Right lobe of liver (tissue), 6 donors: ENCODE measurements around the gene BBLN. TPM values are rescaled to one million over a fixed set of nuclear protein-coding genes. Genes with fewer than 3 reads are reported as not detected.
A peak's percentile ranks its signal among the peaks of the same experiment; 100 is the strongest.
"Not testable (repeated sequence)": the region's sequence is repeated elsewhere in the genome, so short reads cannot be mapped to it uniquely, and the experiment has no call there.

Experiments
- ATAC-seq, 4 donors: fragments of 200-7000 bp; cut with Tn5 transposase; one replicate each; pipeline ENCODE4 v1.9.1; 2020; ENCODE audit warnings: mild to moderate bottlenecking in 4 of 4, moderate library complexity in 4 of 4
- DNase-seq, 3 donors: peaks; one replicate each; pipeline ENCODE4 v3.0.0-alpha.2; 2020
- H3K27ac ChIP-seq, 3 donors: fragments of 200-600 bp; one replicate each; pipeline ENCODE4 v1.8.0; 2022
- H3K27me3 ChIP-seq, 2 donors: fragments of 200-600 bp; one replicate each; pipeline ENCODE4 v1.8.0; 2022
- H3K36me3 ChIP-seq, 4 donors: fragments of 200-600 bp; sonication (generic) in 1 of 4; one replicate each; pipeline versions ENCODE4 v1.5.1 to v1.8.0; 2017 to 2022; ENCODE audit warnings: control low read depth in 1 of 4
- H3K4me1 ChIP-seq, 4 donors: fragments of 200-600 bp; sonication (generic) in 1 of 4; one replicate each; pipeline versions ENCODE4 v1.5.1 to v1.8.0; 2017 to 2022; ENCODE audit warnings: control low read depth in 1 of 4
- H3K4me3 ChIP-seq, 3 donors: fragments of 200-600 bp; one replicate each; pipeline ENCODE4 v1.8.0; 2022
- H3K9me3 ChIP-seq, 4 donors: fragments of 200-600 bp; sonication (generic) in 1 of 4; one replicate each; pipeline versions ENCODE4 v1.5.1 to v1.8.0; 2017 to 2022; ENCODE audit warnings: control low read depth in 1 of 4
- POLR2A ChIP-seq: fragments of 450-650 bp; IDR thresholded peaks from one replicate; pipeline ENCODE4 v1.6.1; 2017; ENCODE audit warnings: antibody characterized with exemption, mild to moderate bottlenecking
- WGBS: methylation state at CpG from one replicate; pipeline ENCODE4 v1.1.6; 2018; ENCODE audit warnings: low coverage, low lambda C conversion rate; ENCODE audit not compliant: insufficient coverage; ENCODE audit errors: missing lambda C conversion rate; 5-methylcytosine and 5-hydroxymethylcytosine counted together
- intact Hi-C, 2 donors: fragments of 100-400 bp; cut with DNase I; formaldehyde crosslinking; loops; one replicate each; pipeline versions ENCODE4 v1.11.2 to v1.14.1; 2022
- total RNA-seq, 6 experiments: library from RNA; depleted of rRNA in 2 of 6; stranded (reverse); fragments of >200 nt in 2 of 6; fragmentation: NEBNext Ultra II Directional in 3 of 6; extraction: Animal tissue kit (Norgen Biotek cat#: 25700) in 3 of 6; gene quantifications; one replicate each; pipeline versions ENCODE4 v1.1.0 to v1.2.4, GENCODE V29; 2016 to 2023
- TF ChIP-seq, protein P1 (sequence below), 4 donors: fragments of 200-600 bp in 3 of 4; fragments of 450-650 bp in 1 of 4; IDR thresholded peaks; one replicate each; pipeline versions ENCODE4 v1.5.1 to v1.8.0; 2016 to 2022; ENCODE audit warnings: antibody characterized with exemption in 4 of 4, mild to moderate bottlenecking in 2 of 4
- donor health status: DM: no; HTN: yes; CAD: no.
- donor health status: DM: no; HTN: no; CAD: no.
- donor health status: DM: no; HTN: no; CAD: no.
- donor health status: DM: no; HTN: yes; CAD: no.
- donor health status: DM: no; HTN: yes; CAD: no.

Gene BBLN
- total RNA-seq, 6 experiments from 2014 or later = 13.5 to 192 (median 17.7) TPM

DNA sequence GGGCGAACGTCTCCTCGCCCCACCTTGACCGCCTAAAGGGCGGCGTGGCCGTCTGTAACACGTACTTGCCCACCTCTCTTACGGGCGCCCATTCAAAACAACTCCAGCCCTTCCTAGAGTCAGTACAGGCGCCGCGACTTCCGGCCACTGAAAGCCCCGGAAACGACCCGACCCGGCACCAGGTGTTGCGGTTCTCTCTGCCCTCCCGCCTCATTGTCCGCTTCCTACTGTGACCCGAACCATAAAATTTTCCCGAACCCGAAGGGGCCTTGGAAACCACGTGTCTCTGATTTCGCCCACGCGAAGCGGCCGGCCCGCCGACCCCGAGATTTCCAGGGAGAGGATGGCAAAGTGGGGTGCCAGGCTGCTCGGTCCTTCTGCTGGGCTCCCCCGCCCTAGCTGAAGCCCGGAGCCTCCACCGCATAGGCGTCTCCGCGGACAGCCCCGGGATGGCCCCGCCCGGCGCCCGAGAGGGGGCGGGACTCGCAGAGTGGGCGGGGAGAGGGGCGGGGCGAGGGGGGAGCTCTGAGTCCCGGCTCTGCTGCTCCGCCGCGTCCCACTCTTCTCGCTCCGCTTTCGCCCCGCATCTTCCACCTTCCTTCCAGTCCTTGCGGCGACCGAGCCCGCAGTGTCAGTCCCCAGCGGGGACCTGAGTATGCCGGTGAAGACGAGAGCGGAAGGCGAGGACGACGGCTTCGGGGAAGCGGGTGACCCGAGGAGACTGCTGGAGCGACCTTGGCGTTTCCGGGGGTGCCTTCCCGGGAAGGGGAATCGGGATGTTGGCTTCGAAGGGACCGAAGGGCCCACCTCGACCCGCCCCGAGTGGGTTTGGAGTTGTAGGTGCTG is 31.9 kb upstream of the BBLN start:
- ATAC-seq = peak; percentile 84 to 89 (median 87)
- intact Hi-C loops = no loop called here
- peak; percentile 85 to 90 (median 87) for DNase-seq
- peak overlapping the region; percentile 91 to 94 (median 93) for H3K27ac ChIP-seq
- TF ChIP-seq POLR2A = peak; percentile 14
- TF ChIP-seq, protein P1, sequence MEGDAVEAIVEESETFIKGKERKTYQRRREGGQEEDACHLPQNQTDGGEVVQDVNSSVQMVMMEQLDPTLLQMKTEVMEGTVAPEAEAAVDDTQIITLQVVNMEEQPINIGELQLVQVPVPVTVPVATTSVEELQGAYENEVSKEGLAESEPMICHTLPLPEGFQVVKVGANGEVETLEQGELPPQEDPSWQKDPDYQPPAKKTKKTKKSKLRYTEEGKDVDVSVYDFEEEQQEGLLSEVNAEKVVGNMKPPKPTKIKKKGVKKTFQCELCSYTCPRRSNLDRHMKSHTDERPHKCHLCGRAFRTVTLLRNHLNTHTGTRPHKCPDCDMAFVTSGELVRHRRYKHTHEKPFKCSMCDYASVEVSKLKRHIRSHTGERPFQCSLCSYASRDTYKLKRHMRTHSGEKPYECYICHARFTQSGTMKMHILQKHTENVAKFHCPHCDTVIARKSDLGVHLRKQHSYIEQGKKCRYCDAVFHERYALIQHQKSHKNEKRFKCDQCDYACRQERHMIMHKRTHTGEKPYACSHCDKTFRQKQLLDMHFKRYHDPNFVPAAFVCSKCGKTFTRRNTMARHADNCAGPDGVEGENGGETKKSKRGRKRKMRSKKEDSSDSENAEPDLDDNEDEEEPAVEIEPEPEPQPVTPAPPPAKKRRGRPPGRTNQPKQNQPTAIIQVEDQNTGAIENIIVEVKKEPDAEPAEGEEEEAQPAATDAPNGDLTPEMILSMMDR (IDR thresholded peaks at IDR 0.05) = no peak
- H3K27me3 ChIP-seq = no peaks in the 10 kb centered on the region
- 2% methylated on average over 24 of the region's 82 CpGs for WGBS
- peak overlapping the region; percentile 94 to 99 (median 97) for H3K4me3 ChIP-seq
- peaks cover 0 to 22% (median 11%) of the 10 kb centered on the region in 4 donors for H3K4me1 ChIP-seq
- peaks cover 0 to 8% (median 1%) of the 10 kb centered on the region in 4 donors for H3K36me3 ChIP-seq
- no peaks in the 10 kb centered on the region for H3K9me3 ChIP-seq

DNA sequence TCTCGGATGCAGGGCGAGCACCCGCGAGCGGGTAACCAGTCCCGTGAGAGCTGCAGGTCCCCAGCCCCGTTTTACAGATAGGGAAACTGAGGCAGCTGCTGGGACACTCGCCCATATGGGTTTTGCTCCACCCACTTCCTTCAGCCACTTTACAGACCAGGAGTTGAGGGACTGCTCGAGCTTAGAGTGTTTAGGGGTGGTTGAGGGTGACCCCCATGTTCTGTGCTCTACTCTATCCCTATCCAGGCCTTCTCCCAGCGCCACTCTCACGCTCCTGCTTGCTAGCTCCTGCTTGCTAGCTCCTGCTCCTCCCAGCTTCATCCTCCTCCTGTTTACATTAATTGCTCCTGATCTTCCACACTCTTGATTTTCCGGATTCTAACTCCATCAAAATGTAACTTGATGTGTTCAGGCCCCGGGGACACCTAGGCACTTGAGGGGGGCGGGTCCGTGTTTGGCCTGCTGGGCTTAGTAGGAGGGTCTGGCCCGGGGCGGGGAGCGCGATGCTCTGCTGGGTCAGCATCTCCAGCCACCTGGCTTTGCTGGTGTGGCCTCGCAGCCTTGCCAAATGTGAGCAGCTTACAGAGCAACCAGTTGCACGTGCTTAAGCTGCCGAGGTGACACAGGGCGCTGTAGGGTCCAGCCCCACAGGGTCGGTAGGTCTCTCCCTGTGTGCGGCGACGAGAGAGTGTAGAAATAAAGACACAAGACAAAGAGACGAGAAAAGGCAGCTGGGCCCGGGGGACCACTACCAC is 31.1 kb upstream of the BBLN start:
- DNase-seq (peak in 2 of 3 donors; percentile 34 to 63), ATAC-seq (no peak)
- TF ChIP-seq, protein P1 (IDR thresholded peaks at IDR 0.05) = no peak
- TF ChIP-seq POLR2A = no peak
- WGBS = 62% methylated on average over 11 of the region's 29 CpGs
- Histone ChIP-seq H3K27ac (peak overlapping the region in 1 of 3 donors; percentile 94), H3K27me3 (no peaks in the 10 kb centered on the region), H3K36me3 (peaks cover 0 to 2% (median under 1%) of the 10 kb centered on the region in 4 donors), H3K4me1 (peaks cover 0 to 22% (median 11%) of the 10 kb centered on the region in 4 donors), H3K9me3 (no peaks in the 10 kb centered on the region), H3K4me3 (peak overlapping the region; percentile 94 to 99 (median 97))
- intact Hi-C loops = no loop called here

DNA sequence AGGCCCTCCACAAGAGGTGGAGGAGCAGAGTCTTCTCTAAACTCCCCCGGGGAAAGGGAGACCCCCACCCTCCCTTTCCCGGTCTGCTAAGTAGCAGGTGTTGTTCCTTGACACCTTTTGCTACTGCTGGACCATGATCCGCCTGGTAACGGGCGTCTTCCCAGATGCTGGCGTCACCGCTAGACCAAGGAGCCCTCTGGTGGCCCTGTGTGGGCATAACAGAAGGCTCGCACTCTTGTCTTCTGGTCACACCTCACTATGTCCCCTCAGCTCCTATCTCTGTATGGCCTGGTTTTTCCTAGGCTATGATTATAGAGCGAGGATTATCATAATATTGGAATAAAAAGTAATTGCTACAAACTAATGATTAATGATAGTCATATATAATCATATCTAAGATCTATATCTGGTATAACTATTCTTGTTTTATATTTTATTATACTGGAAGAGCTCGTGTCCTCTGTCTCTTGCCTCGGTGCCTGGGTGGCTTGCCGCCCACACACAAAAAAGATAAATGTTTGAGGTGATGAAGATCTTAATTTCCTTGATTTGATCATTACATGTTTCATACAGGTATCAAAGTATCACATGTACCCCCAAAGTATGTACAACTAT is 30.0 kb upstream of the BBLN start:
- H3K4me1 ChIP-seq = peaks cover 0 to 22% (median 11%) of the 10 kb centered on the region in 4 donors
- H3K27me3 ChIP-seq, H3K27ac ChIP-seq, ATAC-seq, H3K36me3 ChIP-seq, H3K9me3 ChIP-seq, H3K4me3 ChIP-seq, intact Hi-C loops: not testable (repeated sequence)
- peak; percentile 44 to 69 (median 54) for DNase-seq
- 46% methylated on average over 5 of the region's 12 CpGs for WGBS
- TF ChIP-seq, protein P1 (IDR thresholded peaks at IDR 0.05) = peak in 3 of 4 donors; percentile 41 to 47 (median 45)

DNA sequence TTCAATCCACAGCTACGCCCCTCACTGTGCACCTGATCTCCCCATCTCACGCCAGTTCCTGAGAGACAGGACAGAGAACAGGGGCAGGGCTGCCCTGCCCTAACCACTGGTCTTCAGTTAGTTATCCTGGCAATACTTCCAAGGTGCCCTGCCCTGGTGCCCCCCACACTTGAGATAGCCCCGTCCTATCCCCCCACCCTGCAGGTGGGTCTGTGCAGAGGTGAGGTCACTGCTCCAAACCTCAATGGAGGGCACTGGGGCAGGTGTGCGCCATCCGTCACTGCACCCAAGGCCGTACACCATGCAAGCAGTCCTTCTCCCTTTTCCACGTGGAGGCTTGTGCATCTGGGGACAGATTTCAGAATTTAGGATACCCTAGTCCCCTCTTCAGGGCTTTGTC is 29.4 kb upstream of the BBLN start:
- H3K4me3 ChIP-seq, intact Hi-C loops, H3K27ac ChIP-seq, H3K27me3 ChIP-seq, ATAC-seq, H3K9me3 ChIP-seq, H3K36me3 ChIP-seq: not testable (repeated sequence)
- 65% methylated on average over 6 of the region's 7 CpGs for whole genome bisulfite sequencing
- DNase-seq = peak; percentile 12 to 22 (median 16)
- peaks cover 0 to 20% (median 9%) of the 10 kb centered on the region in 4 donors for H3K4me1 ChIP-seq

DNA sequence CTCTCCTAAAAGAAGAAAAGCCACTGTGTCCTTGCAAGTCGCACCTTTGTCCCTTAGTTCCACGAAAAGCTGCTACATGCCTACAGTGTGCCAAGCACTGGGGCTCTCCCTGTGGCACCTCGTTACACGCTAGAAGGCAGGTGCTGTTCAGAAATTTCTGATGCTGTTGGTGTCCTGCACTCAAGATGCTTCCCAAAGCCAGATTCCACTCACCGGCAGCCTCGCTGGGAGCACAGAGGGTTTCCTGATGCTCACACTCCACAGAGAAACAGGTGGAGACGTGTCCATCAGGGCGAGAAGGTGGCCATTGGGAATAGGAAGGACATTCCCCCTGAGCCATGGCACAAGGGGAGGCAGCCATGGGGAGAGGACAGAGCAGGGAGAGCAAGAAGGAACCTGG is 28.7 kb upstream of the BBLN start:
- peak in 2 of 3 donors; percentile 12 to 35 for DNase-seq
- not testable (repeated sequence) for H3K4me3 ChIP-seq, ATAC-seq

DNA sequence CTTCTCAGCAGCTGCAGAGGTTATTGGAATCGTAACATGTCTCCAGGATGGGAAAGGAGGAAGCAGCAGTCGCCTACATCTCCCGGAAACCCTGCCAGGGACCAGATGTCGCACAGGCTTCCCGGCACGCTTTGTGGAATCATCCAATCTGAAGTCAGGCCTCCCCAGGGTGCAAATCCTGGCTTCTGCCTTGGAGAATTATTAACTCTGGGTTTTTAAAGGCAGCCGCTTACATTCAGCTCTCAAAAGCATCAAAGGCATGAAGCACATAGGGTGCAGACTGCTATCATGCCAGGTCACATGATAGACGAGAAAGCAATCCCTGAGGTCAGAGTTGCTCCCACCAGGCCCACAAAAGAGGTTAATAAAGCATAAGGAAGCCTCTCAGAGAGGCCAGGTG is 27.9 kb upstream of the BBLN start:
- H3K27me3 ChIP-seq, ATAC-seq, H3K9me3 ChIP-seq, H3K4me1 ChIP-seq, H3K36me3 ChIP-seq, H3K27ac ChIP-seq, intact Hi-C loops, H3K4me3 ChIP-seq: not testable (repeated sequence)
- WGBS = 50% methylated on average over 4 of the region's 8 CpGs
- DNase-seq = peak; percentile 24 to 43 (median 38)

More for the DNA sequence above, 28.7 kb upstream of the BBLN start:
- H3K9me3 ChIP-seq, H3K36me3 ChIP-seq, H3K27me3 ChIP-seq, H3K27ac ChIP-seq, intact Hi-C loops: not testable (repeated sequence)
- H3K4me1 ChIP-seq = peaks cover 0 to 14% (median 5%) of the 10 kb centered on the region in 4 donors
- WGBS = 80% methylated on average over 5 of the region's 8 CpGs

DNA sequence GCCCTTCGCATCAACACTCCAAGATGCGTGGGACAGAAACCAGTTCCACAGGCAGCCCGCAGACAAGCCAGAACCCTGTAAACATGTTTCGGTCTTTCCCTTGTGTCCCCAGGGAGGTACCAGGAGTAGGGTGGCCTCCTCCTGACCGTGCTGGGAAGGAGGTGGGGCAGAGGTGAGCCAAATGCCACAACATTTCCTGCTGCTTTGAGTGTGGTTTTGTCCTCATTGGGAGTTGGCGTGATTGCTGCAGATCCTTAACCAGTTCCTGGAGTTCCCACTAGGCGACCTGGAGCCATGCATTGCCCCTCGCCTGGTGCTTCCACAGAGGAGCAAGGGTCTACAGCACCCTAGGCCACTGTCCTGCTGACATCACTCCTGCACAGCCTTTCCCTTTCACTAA is 24.5 kb upstream of the BBLN start:
- WGBS = 86% methylated on average over 2 of the region's 8 CpGs
- H3K36me3 ChIP-seq, intact Hi-C loops, ATAC-seq, H3K4me3 ChIP-seq, H3K27me3 ChIP-seq, H3K4me1 ChIP-seq, H3K27ac ChIP-seq, H3K9me3 ChIP-seq: not testable (repeated sequence)
- peak in 2 of 3 donors; percentile 3 to 26 for DNase-seq
